WERI-Rb-1 (cell line): ENCODE data around the gene RCOR3.

Experiments
- DNase-seq: peaks from one replicate; pipeline ENCODE4 v3.0.0-alpha.2; 2020
- H3K27ac ChIP-seq: fragments of 250-450 bp; sonication (Bioruptor Pico); 2 replicates; pipeline ENCODE4 v1.5.1; 2020; ENCODE audit warnings: mild to moderate bottlenecking, moderate library complexity
- H3K27me3 ChIP-seq: fragments of 250-450 bp; sonication (Bioruptor Pico); 2 replicates; pipeline ENCODE4 v1.5.1; 2021; ENCODE audit warnings: mild to moderate bottlenecking, low read depth, moderate library complexity; ENCODE audit not compliant: insufficient read depth, severe bottlenecking
- H3K36me3 ChIP-seq: fragments of 250-450 bp; sonication (Bioruptor Pico); 2 replicates; pipeline ENCODE4 v1.5.1; 2020; ENCODE audit warnings: mild to moderate bottlenecking, moderate library complexity
- H3K4me3 ChIP-seq: 2 replicates; pipeline ENCODE4 v1.5.1; 2011; ENCODE audit warnings: low read depth, mild to moderate bottlenecking, control low read depth, low read length
- H3K9me3 ChIP-seq: fragments of 250-450 bp; sonication (Bioruptor Pico); 2 replicates; pipeline ENCODE4 v1.5.1; 2021; ENCODE audit warnings: mild to moderate bottlenecking, moderate library complexity; ENCODE audit not compliant: severe bottlenecking
- TF ChIP-seq, protein P1 (sequence below): IDR thresholded peaks from 2 replicates; pipeline ENCODE4 v1.5.1; 2011; ENCODE audit warnings: low read depth, mild to moderate bottlenecking, control low read depth, inconsistent platforms, low read length

RCOR3 gene

DNA sequence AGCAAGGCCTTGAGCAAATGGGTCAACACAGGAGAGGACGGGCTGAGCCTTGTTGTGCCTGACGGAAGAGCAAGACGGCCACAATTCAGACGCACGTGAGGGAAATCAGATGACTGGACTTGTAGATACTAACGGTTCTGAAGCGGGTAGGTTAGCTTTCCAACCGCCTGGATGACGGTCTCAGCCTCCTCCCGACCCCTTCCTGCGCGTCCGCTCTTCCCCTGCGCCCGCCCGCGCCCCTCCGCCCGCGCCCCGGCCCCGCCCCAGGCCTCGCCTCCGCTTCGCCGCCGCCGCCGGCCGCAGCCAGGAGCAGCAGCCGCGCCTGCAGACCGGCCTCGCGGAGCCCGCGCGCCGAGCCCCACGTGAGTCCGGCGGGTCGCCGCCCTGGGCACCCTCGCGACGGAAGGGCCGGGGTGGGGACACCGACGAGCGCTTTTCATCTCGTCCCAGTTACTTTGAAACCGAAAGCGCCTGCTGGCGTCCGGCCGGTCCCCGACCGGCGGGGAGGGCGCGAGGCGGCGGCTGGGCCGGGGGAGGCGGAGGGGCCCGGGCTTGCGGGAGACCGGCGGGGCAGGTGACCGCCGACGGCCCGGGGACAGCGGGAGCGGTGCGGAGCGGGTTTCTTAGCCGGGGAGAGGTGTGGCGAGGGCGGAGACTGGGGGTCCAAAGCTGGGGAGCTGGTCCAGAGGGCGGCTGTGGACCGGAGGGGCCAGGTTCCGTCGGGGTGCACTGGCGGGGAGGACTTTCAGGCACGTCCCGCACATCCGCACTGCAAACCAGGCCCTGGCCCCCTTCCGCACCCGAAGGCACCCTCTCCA is 67.6 kb downstream of the RCOR3 start, which contains the start of gene TRAF5:
Gene TRAF5, plus strand, starts transcription at position 306 of the 818 bp plus-strand sequence. CDS start 26,407 bp downstream, outside the sequence.
- H3K9me3 ChIP-seq = no peaks in the 10 kb centered on the region
- TF ChIP-seq, protein P1, sequence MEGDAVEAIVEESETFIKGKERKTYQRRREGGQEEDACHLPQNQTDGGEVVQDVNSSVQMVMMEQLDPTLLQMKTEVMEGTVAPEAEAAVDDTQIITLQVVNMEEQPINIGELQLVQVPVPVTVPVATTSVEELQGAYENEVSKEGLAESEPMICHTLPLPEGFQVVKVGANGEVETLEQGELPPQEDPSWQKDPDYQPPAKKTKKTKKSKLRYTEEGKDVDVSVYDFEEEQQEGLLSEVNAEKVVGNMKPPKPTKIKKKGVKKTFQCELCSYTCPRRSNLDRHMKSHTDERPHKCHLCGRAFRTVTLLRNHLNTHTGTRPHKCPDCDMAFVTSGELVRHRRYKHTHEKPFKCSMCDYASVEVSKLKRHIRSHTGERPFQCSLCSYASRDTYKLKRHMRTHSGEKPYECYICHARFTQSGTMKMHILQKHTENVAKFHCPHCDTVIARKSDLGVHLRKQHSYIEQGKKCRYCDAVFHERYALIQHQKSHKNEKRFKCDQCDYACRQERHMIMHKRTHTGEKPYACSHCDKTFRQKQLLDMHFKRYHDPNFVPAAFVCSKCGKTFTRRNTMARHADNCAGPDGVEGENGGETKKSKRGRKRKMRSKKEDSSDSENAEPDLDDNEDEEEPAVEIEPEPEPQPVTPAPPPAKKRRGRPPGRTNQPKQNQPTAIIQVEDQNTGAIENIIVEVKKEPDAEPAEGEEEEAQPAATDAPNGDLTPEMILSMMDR = no peak
- peak within 1 kb of the TSS; percentile 76 for H3K4me3 ChIP-seq
- H3K27me3 ChIP-seq = no peaks in the 10 kb centered on the region
- no peaks in the 10 kb centered on the region; the same call in 1 of the 2 replicates for H3K36me3 ChIP-seq
- peak within 1 kb of the TSS; percentile 68 for H3K27ac ChIP-seq
- peak; percentile 72 for DNase-seq

GRCh38 chr1:211327346-211327921 is 68.3 kb downstream of the RCOR3 start:
- DNase-seq = peak; percentile 63
- Histone ChIP-seq H3K4me3 (peak overlapping the region; percentile 76), H3K9me3 (no peaks in the 10 kb centered on the region), H3K36me3 (no peaks in the 10 kb centered on the region; the same call in 1 of the 2 replicates), H3K27me3 (no peaks in the 10 kb centered on the region), H3K27ac (peak overlapping the region; percentile 68)
- TF ChIP-seq, protein P1 = no peak

- H3K27me3 ChIP-seq = no peaks in the 10 kb centered on the region
- TF ChIP-seq, protein P1 = no peak
- no peak for DNase-seq
- no peaks in the 10 kb centered on the region for H3K9me3 ChIP-seq
- H3K27ac ChIP-seq = peak overlapping the region; percentile 51
- H3K36me3 ChIP-seq = no peaks in the 10 kb centered on the region; the same call in 1 of the 2 replicates
- H3K4me3 ChIP-seq = no peak overlapping the region
Observed at GRCh38 chr1:211328084-211328694, 69.0 kb downstream of the RCOR3 start.

DNA sequence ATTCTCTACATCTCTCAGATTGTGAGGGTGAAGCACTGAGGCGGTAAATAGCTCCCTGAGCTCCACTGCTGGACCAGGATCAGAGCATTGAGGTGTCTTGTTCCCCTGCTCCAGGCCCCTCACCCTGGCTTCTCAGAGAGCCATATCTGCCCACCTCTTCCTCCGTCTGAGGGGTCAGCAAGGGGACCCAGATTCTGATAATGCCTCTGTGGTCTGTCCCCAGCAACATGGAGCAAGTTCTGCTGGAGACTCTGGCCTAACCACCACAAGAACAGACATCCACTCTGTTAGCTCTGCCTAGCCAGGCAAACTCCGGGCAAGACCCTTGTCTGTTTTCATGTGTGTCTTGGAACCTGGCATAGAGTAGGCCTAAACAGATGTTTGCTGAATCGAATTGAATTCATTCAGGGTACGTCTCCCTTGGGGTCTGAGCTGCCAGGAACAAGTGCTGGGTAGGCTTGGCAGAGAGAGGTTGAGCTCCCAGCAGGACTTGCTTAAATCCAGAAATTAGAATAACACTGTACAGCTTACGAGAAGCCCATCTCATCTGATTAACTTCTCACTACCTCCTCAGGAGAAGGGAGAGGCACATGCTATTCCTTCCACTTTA is 69.8 kb downstream of the RCOR3 start:
- TF ChIP-seq, protein P1 = no peak
- Histone ChIP-seq H3K4me3 (no peak overlapping the region), H3K36me3 (no peaks in the 10 kb centered on the region; the same call in 1 of the 2 replicates), H3K27ac (peak overlapping the region; percentile 51), H3K9me3 (no peaks in the 10 kb centered on the region), H3K27me3 (no peaks in the 10 kb centered on the region)
- no peak for DNase-seq

DNA sequence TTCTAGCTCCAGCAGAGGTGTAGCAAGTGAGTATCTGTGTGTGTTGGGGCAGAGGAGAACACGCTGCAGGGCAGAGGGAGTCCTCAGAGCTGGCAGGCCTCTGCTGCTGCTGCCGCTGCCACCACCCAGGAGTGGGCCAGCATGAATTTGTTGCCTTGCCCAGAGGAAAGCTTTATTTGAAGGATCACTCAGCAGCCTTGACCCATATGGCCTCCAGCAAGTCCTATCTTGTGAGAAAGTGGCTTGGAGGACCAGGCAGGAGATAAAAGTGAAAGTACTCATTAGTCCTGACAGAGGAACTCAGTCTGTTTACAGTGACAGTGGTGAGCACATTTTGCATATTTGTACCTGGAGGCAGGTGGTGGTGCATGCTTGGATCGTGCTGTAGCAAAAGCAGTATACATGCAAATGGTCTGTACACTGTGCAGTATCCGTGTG is 70.6 kb downstream of the RCOR3 start:
- DNase-seq = no peak
- Histone ChIP-seq H3K9me3 (no peaks in the 10 kb centered on the region), H3K36me3 (no peaks in the 10 kb centered on the region; the same call in 1 of the 2 replicates), H3K27ac (peak overlapping the region; percentile 51; the same call in 1 of the 2 replicates), H3K27me3 (no peaks in the 10 kb centered on the region), H3K4me3 (no peak overlapping the region)
- TF ChIP-seq, protein P1 = no peak
